Fibroblast of gingiva (primary cell): ENCODE measurements around the gene MYOM1.

Experiments
- DNase-seq: peaks from one replicate; pipeline ENCODE4 v3.0.0-alpha.2; 2011; ENCODE audit warnings: low read depth

Gene MYOM1

GRCh38 chr18:3115447-3116030 is 104.2 kb downstream of the MYOM1 start:
- DNase-seq = no peak

GRCh38 chr18:3114451-3114850 is 105.3 kb downstream of the MYOM1 start:
- no peak for DNase-seq

GRCh38 chr18:3114026-3114425 is 105.7 kb downstream of the MYOM1 start:
- no peak for DNase-seq

GRCh38 chr18:3111523-3112240 is 108.1 kb downstream of the MYOM1 start:
- no peak for DNase-seq

GRCh38 chr18:3110034-3110752 is 109.6 kb downstream of the MYOM1 start:
- DNase-seq = no peak

- DNase-seq = no peak
Measured at GRCh38 chr18:3107740-3108151, 112.0 kb downstream of the MYOM1 start.

GRCh38 chr18:3104190-3105054 is 115.3 kb downstream of the MYOM1 start:
- peak; percentile 88 for DNase-seq

- DNase-seq = peak; percentile 56
Measured at GRCh38 chr18:3103576-3103975, 116.2 kb downstream of the MYOM1 start.

- no peak for DNase-seq
Measured at GRCh38 chr18:3102983-3103382, 116.8 kb downstream of the MYOM1 start.

GRCh38 chr18:3100498-3101132 is 119.2 kb downstream of the MYOM1 start:
- DNase-seq = no peak

- DNase-seq = no peak
Measured at GRCh38 chr18:3099327-3099726, 120.4 kb downstream of the MYOM1 start.

GRCh38 chr18:3097082-3097481 is 122.7 kb downstream of the MYOM1 start:
- no peak for DNase-seq

GRCh38 chr18:3095921-3096320 is 123.8 kb downstream of the MYOM1 start:
- no peak for DNase-seq

GRCh38 chr18:3094338-3094684 is 125.5 kb downstream of the MYOM1 start:
- no peak for DNase-seq

GRCh38 chr18:3093624-3094337 is 126.0 kb downstream of the MYOM1 start:
- no peak for DNase-seq

- DNase-seq = no peak
Measured at GRCh38 chr18:3092727-3093126, 127.0 kb downstream of the MYOM1 start.

- no peak for DNase-seq
Measured at GRCh38 chr18:3089579-3089978, 130.2 kb downstream of the MYOM1 start.

GRCh38 chr18:3088449-3088848 is 131.3 kb downstream of the MYOM1 start:
- no peak for DNase-seq

GRCh38 chr18:3086871-3087270 is 132.9 kb downstream of the MYOM1 start:
- no peak for DNase-seq

GRCh38 chr18:3085612-3086011 is 134.2 kb downstream of the MYOM1 start:
- no peak for DNase-seq

- no peak for DNase-seq
Measured at GRCh38 chr18:3084206-3084605, 135.6 kb downstream of the MYOM1 start.
